IMR-90 (cell line): Measurements from ENCODE around the gene LYZ. TPM values are rescaled to one million over a fixed set of nuclear protein-coding genes. Genes with fewer than 3 reads are reported as not detected.

Experiments
- ATAC-seq: fragments of 200-7000 bp; cut with Tn5 transposase; 2 replicates; pipeline ENCODE4 v1.9.1; 2020; ENCODE audit warnings: low read depth, mild to moderate bottlenecking, moderate library complexity
- BruUV-seq: library from RNA; stranded (reverse); fragments of 400-500 nt; replicated peaks from 2 replicates; lab custom pipeline; 2021; lab: Mats Ljungman, UMichigan
- CTCF ChIA-PET: fragments of 300-600 bp; formaldehyde crosslinking; extraction: SDS; loops from one replicate; lab custom pipeline; 2021; ENCODE audit warnings: antibody characterized with exemption; lab: Yijun Ruan, JAX
- POLR2A ChIA-PET: fragments of 300-600 bp; sonication (Branson Sonifier 250); formaldehyde crosslinking; loops from one replicate; lab custom pipeline; 2022; ENCODE audit warnings: antibody characterized with exemption; ENCODE audit not compliant: unreplicated experiment; lab: Charles Lee
- DNase-seq: peaks from one replicate; pipeline ENCODE4 v3.0.0; 2013
- H2AFZ ChIP-seq: replicated peaks from 2 replicates; pipeline ENCODE3; 2013; ENCODE audit warnings: low read length, mild to moderate bottlenecking; ENCODE audit not compliant: poor library complexity
- H2AK5ac ChIP-seq: 2 replicates; pipeline ENCODE4 v1.6.1; 2013; ENCODE audit warnings: low read depth, low read length, inconsistent platforms
- H2AK9ac ChIP-seq: replicated peaks from 2 replicates; pipeline ENCODE3; 2013; ENCODE audit warnings: mild to moderate bottlenecking, low read depth, low read length, moderate library complexity; ENCODE audit not compliant: poor library complexity
- H2BK120ac ChIP-seq: 2 replicates; pipeline ENCODE4 v1.6.1; 2013; ENCODE audit warnings: low read depth, low read length, inconsistent platforms
- H2BK15ac ChIP-seq: 3 replicates; pipeline ENCODE4 v1.6.1; 2013; ENCODE audit warnings: low read depth, low read length, inconsistent platforms
- H2BK20ac ChIP-seq: 2 replicates; pipeline ENCODE4 v1.6.1; 2013; ENCODE audit warnings: low read depth, mild to moderate bottlenecking, inconsistent platforms, low read length, moderate library complexity
- H2BK5ac ChIP-seq: 2 replicates; pipeline ENCODE4 v1.6.1; 2013; ENCODE audit warnings: mild to moderate bottlenecking, low read depth, low read length, inconsistent platforms; ENCODE audit not compliant: poor library complexity, severe bottlenecking
- H3K14ac ChIP-seq: replicated peaks from 2 replicates; pipeline ENCODE4 v1.6.1; 2013; ENCODE audit warnings: low read depth, low read length, inconsistent platforms
- H3K18ac ChIP-seq: 2 replicates; pipeline ENCODE4 v1.6.1; 2013; ENCODE audit warnings: low read depth, low read length, control low read depth
- H3K23ac ChIP-seq: 2 replicates; pipeline ENCODE4 v1.6.1; 2013; ENCODE audit warnings: low read depth, low read length, inconsistent platforms
- H3K27ac ChIP-seq: 2 replicates; pipeline ENCODE4 v1.5.1; 2013; ENCODE audit warnings: mild to moderate bottlenecking, control low read depth, low read length; ENCODE audit not compliant: insufficient read depth
- H3K27me3 ChIP-seq: 2 replicates; pipeline ENCODE4 v1.6.1; 2013; ENCODE audit warnings: low read length; ENCODE audit not compliant: control insufficient read depth, insufficient read depth
- H3K36me3 ChIP-seq: 2 replicates; pipeline ENCODE4 v1.6.1; 2013; ENCODE audit warnings: low read length, mixed read lengths; ENCODE audit not compliant: control insufficient read depth, insufficient read depth
- H3K4ac ChIP-seq: 2 replicates; pipeline ENCODE4 v1.6.1; 2013; ENCODE audit warnings: low read depth, low read length, inconsistent platforms
- H3K4me1 ChIP-seq: 2 replicates; pipeline ENCODE4 v1.6.1; 2013; ENCODE audit warnings: low read length, mixed read lengths; ENCODE audit not compliant: control insufficient read depth, insufficient read depth
- H3K4me2 ChIP-seq: 2 replicates; pipeline ENCODE4 v1.6.1; 2013; ENCODE audit warnings: low read depth, mild to moderate bottlenecking, control low read depth, low read length, moderate library complexity
- H3K4me3 ChIP-seq: 2 replicates; pipeline ENCODE4 v1.5.1; 2013; ENCODE audit warnings: low read depth, mild to moderate bottlenecking, control low read depth, low read length, moderate library complexity; ENCODE audit not compliant: insufficient read depth
- H3K56ac ChIP-seq: 2 replicates; pipeline ENCODE4 v1.6.1; 2013; ENCODE audit warnings: low read length, inconsistent platforms; ENCODE audit not compliant: insufficient read depth; ENCODE audit errors: extremely low read depth
- H3K79me1 ChIP-seq, 2 experiments: 2 replicates each; pipeline ENCODE4 v1.6.1; 2013; ENCODE audit warnings: low read length in 2 of 2, inconsistent platforms in 1 of 2, low read depth in 1 of 2
- H3K9ac ChIP-seq: 2 replicates; pipeline ENCODE4 v1.6.1; 2013; ENCODE audit warnings: low read depth, low read length, control low read depth
- H3K9me1 ChIP-seq: 2 replicates; pipeline ENCODE4 v1.6.1; 2013; ENCODE audit warnings: low read length, inconsistent platforms; ENCODE audit not compliant: insufficient read depth
- H3K9me3 ChIP-seq: 2 replicates; pipeline ENCODE4 v1.6.1; 2013; ENCODE audit warnings: low read length; ENCODE audit not compliant: control insufficient read depth, insufficient read depth
- H4K20me1 ChIP-seq: 2 replicates; pipeline ENCODE4 v1.6.1; 2013; ENCODE audit warnings: low read length, inconsistent platforms; ENCODE audit not compliant: insufficient read depth
- H4K5ac ChIP-seq: 2 replicates; pipeline ENCODE4 v1.6.1; 2013; ENCODE audit warnings: mild to moderate bottlenecking, low read depth, low read length, control low read depth
- H4K8ac ChIP-seq, 2 experiments: 2 replicates each; pipeline ENCODE4 v1.6.1; 2013; ENCODE audit warnings: low read depth in 2 of 2, low read length in 2 of 2, control low read depth in 1 of 2, inconsistent platforms in 1 of 2
- H4K91ac ChIP-seq: 2 replicates; pipeline ENCODE4 v1.6.1; 2013; ENCODE audit warnings: low read depth, low read length, inconsistent platforms; ENCODE audit not compliant: insufficient read depth
- CHD1 ChIP-seq: IDR thresholded peaks from 2 replicates; pipeline ENCODE4 v1.6.1; 2012; ENCODE audit warnings: low read depth, low read length, improper control_type of control experiment
- CTCF ChIP-seq: conservative IDR thresholded peaks from 2 replicates; pipeline ENCODE4 v1.5.1; 2012; ENCODE audit warnings: mild to moderate bottlenecking, low read depth, low read length, improper control_type of control experiment
- RCOR1 ChIP-seq: IDR thresholded peaks from 2 replicates; pipeline ENCODE4 v1.6.1; 2012; ENCODE audit warnings: mild to moderate bottlenecking, low read length, improper control_type of control experiment; ENCODE audit not compliant: insufficient replicate concordance
- RFX5 ChIP-seq: IDR thresholded peaks from 2 replicates; pipeline ENCODE4 v1.8.0; 2012; ENCODE audit warnings: low read depth, mild to moderate bottlenecking, low read length, moderate library complexity
- WGBS, 2 experiments: methylation state at CpG; one replicate each; pipeline versions ENCODE4 v1.1.5 to v1.1.7; 2013; ENCODE audit warnings: missing lambda C conversion rate in 2 of 2; ENCODE audit not compliant: insufficient read length in 1 of 2; ENCODE audit errors: extremely low coverage in 2 of 2; 5-methylcytosine and 5-hydroxymethylcytosine counted together
- dilution Hi-C: fragments of 300-500 bp; cut with HindIII; formaldehyde crosslinking; loops from one replicate; pipeline ENCODE4 v1.14.3; 2018; ENCODE audit warnings: low sequenced_read_pairs; ENCODE audit not compliant: unreplicated experiment
- in situ Hi-C: fragments of 300-500 bp; cut with MboI; formaldehyde crosslinking; loops from 3 replicates; pipeline ENCODE4 v1.14.3; 2019; ENCODE audit warnings: low sequenced_read_pairs, inconsistent platforms, mixed read lengths
- intact Hi-C: fragments of 100-400 bp; cut with micrococcal nuclease; formaldehyde crosslinking; loops from 2 replicates; pipeline ENCODE4 v1.10.0; 2022
- polyA plus RNA-seq, 3 experiments: library from polyadenylated mRNA; depleted of rRNA; stranded (reverse); fragments of >200 nt; gene quantifications; 2 replicates each; pipeline ENCODE4 v1.2.3, GENCODE V29; 2012; ENCODE audit warnings: low replicate concordance in 1 of 3
- total RNA-seq: library from RNA; depleted of rRNA; stranded (reverse); fragments of >200 nt; gene quantifications from 2 replicates; pipeline ENCODE4 v1.2.3, GENCODE V29; 2012

The LYZ gene
- total and polyA plus RNA-seq, 2 of the 4 experiments (the other 2 are of a cell fraction): not detected

DNA sequence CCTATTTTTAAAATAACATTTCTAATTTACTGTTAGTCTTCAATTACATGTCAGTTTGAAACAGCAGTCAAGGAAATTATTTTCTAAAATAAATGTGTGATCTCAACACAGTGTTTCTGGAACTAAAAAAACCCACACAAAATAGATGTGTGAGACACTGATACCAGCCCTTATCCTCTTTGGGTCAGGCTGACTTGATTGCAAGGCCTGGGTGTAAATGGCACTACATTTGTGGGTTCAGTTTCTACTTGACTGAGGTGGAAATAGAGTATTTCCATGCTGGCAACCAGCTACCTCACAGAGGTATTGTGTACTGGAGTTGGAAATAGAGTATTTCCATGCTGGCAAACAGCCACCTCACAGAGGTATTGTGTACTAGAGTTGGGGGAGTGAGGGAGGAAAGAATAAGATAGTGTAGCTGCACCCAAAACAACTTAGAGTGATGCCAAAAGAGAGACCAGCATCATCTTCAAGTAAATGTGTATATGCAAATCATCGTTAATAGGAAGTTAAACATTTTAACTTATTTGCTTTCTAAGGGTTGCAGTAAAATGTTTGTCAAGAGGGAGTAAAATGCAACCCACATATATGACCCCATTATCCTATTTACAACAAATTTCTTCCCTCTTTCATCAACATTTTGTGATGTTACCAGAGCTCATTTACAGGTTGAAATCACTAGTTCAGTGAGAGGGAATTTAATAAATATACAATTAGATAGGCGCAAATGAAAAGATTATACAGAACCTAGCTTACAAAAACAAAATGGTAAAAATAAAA, 10.7 kb upstream of the LYZ start:
- intact Hi-C loops: no loop called here
- Histone ChIP-seq H3K9me1 (no peaks in the 10 kb centered on the region), H3K14ac (no peak overlapping the region), H3K23ac (no peak overlapping the region), H3K27ac (no peak overlapping the region), H3K9ac (no peak overlapping the region), H4K8ac (no peak overlapping the region), H3K4me1 (no peaks in the 10 kb centered on the region), H2BK15ac (no peak overlapping the region), H3K56ac (no peak overlapping the region), H3K79me1 (no peaks in the 10 kb centered on the region), H4K20me1 (no peaks in the 10 kb centered on the region), H3K18ac (no peak overlapping the region), H2BK20ac (no peak overlapping the region), H3K9me3 (no peaks in the 10 kb centered on the region), H4K91ac (no peak overlapping the region), H4K5ac (no peak overlapping the region), H2AK9ac (no peak overlapping the region), H3K27me3 (peaks cover 21% of the 10 kb centered on the region), H3K4me2 (no peak overlapping the region), H3K4ac (no peak overlapping the region), H2AK5ac (no peak overlapping the region), H3K36me3 (no peaks in the 10 kb centered on the region), H3K4me3 (no peak overlapping the region), H2BK5ac (no peak overlapping the region), H2AFZ (no peak overlapping the region), H2BK120ac (no peak overlapping the region)
- ATAC-seq: no peak
- WGBS, 2 experiments: no CpG with 5 or more reads among the region's 2 CpGs
- no TSS peak for BruUV-seq
- TF ChIP-seq RCOR1 (no peak), CTCF (no peak), CHD1 (no peak), RFX5 (no peak)
- ChIA-PET CTCF (no interaction called here), POLR2A (no interaction called here)
- in situ Hi-C loops: loop anchor here (25.0 kb wide), 1 partner anchor 400 kb away; the partner anchor contains the start of gene RAB3IP
- no peak for DNase-seq
- dilution Hi-C loops: no loop called here
